ENCODE data around the gene MBNL1.

MBNL1 gene

GRCh38 chr3:152355744-152356665, 87.3 kb downstream of the MBNL1 start:
- no peak overlapping the region for H3K4me3 ChIP-seq (ENCODE audit: low read depth, low read length)
- no peak for DNase-seq (ENCODE audit: low read depth)
- TF ChIP-seq CTCF (conservative IDR thresholded peaks at IDR 0.05; ENCODE audit: low read depth, low read length), result no peak

- no peak for DNase-seq (ENCODE audit: low read depth)
- TF ChIP-seq CTCF (conservative IDR thresholded peaks at IDR 0.05; ENCODE audit: low read depth, low read length), result no peak
- no peak overlapping the region for H3K4me3 ChIP-seq (ENCODE audit: low read depth, low read length)
Observed at GRCh38 chr3:152356870-152357276, 88.1 kb downstream of the MBNL1 start.

- no peak for DNase-seq (ENCODE audit: low read depth)
- no peak for TF ChIP-seq CTCF (conservative IDR thresholded peaks at IDR 0.05; ENCODE audit: low read depth, low read length)
- H3K4me3 ChIP-seq (ENCODE audit: low read depth, low read length), result no peak overlapping the region
Observed at GRCh38 chr3:152357587-152357986, 88.9 kb downstream of the MBNL1 start.

- no peak for TF ChIP-seq CTCF (conservative IDR thresholded peaks at IDR 0.05; ENCODE audit: low read depth, low read length)
- DNase-seq (ENCODE audit: low read depth), result no peak
Observed at GRCh38 chr3:152359385-152360248, 90.9 kb downstream of the MBNL1 start.

GRCh38 chr3:152360302-152360701, 91.6 kb downstream of the MBNL1 start:
- DNase-seq (ENCODE audit: low read depth), result no peak
- no peak for TF ChIP-seq CTCF (conservative IDR thresholded peaks at IDR 0.05; ENCODE audit: low read depth, low read length)
- H3K4me3 ChIP-seq (ENCODE audit: low read depth, low read length), result no peak overlapping the region

More at GRCh38 chr3:152359385-152360248, 90.9 kb downstream of the MBNL1 start:
- H3K4me3 ChIP-seq (ENCODE audit: low read depth, low read length), result no peak overlapping the region

- H3K4me3 ChIP-seq (ENCODE audit: low read depth, low read length), result no peak overlapping the region
- TF ChIP-seq CTCF (conservative IDR thresholded peaks at IDR 0.05; ENCODE audit: low read depth, low read length), result no peak
- no peak for DNase-seq (ENCODE audit: low read depth)
Observed at GRCh38 chr3:152360966-152361365, 92.2 kb downstream of the MBNL1 start.
